Pulmonary artery endothelial cell (primary cell): ENCODE results near the gene IMMP2L. TPM values are rescaled to one million over a fixed set of nuclear protein-coding genes. Genes with fewer than 3 reads are reported as not detected.
"Not testable (repeated sequence)": the region's sequence is repeated elsewhere in the genome, so short reads cannot be mapped to it uniquely, and the experiment has no call there.

Experiments
- DNase-seq: peaks from one replicate; pipeline ENCODE4 v3.0.0-alpha.2; 2011; ENCODE audit warnings: low read depth, low spot score
- total RNA-seq: library from RNA; depleted of rRNA; stranded (reverse); fragments of >200 nt; gene quantifications from 2 replicates; pipeline ENCODE4 v1.2.3, GENCODE V29; 2014

The IMMP2L gene
- total RNA-seq, 1 donor from 2014 or later: 9.6 TPM

DNA sequence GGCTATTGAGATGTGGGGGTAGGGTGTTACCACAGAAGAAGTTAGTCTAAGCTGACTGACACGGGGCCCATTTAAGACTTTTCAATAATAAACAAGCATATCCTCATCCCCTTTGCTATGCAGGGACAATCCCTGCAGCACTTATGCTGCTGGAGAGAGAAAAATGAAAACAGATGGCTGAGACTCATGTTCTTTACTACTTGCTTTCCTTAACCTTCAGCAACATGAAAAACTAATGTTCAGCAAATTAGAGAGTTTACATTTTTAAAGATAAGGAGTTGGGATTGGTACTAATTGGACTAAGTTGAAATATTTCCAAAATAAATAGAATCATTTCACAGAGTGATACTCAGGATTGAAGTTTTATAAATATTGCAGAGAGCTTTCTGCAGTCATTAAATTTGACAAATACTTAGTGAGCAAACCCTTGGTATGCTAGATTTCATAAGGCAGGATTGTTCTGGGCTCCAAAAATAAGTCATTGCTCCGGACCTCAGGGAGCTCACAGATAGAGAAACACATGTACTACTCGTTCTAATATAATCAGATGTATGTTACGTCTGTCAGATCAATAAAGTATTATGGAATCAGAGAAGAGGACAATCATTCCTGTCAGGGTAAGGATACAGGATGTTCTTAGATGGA lies 618.5 kb downstream of the IMMP2L start:
- DNase-seq: no peak

DNA sequence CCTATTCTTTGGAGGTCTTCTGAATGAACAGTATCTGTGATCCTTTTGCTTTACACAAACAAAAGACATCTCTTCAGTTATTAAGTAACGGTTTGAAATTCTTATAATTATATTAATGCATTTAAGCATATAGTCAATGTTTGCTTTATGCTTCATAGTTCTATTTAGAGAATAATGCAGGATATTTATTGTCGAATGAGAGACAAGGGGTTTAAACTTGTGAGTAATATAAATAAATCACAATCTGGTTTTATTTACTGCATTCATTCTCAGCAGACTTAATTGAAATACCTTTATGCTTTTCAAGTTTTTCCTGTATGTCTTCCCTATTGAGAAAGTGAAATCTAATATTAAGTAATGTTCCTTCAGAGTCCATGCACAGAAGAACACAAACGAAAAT lies 620.9 kb downstream of the IMMP2L start:
- DNase-seq: no peak

DNA sequence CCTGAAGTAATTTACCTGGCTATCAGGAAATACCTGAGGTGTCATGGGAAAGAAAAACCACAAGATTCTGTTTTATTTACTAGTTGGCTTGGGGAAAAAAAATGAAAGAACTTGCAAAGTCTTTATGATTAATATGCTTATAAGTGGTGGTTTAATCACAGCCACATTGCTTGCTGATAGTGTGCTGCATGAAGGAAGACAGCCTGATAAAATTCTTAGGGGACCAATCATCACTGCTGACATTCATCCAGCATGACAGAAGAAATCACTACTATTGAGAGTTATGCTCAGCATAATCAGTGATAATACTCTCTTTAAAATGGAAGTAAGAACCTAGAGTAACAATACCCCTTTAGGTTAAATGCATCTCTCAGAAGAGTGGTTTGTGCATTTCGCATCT lies 621.5 kb downstream of the IMMP2L start:
- no peak for DNase-seq

DNA sequence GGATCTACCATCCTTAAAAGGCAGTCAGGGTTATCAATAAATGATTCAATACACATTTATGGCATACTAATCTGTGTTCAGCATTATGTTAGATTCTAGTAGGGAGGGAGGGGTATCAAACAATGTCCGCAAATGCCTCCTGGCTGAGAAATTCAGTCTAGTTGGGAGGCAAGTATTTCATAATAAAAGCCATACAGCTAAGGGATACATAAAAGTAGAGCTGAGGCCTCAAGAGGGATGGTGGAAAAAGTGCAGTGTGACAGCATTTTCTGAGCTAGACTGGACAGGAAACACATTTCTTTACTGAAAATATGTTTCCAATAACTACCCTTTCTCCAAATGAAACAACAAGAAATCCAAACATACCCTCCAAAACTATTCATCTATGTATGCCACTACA lies 624.1 kb downstream of the IMMP2L start:
- DNase-seq: no peak

DNA sequence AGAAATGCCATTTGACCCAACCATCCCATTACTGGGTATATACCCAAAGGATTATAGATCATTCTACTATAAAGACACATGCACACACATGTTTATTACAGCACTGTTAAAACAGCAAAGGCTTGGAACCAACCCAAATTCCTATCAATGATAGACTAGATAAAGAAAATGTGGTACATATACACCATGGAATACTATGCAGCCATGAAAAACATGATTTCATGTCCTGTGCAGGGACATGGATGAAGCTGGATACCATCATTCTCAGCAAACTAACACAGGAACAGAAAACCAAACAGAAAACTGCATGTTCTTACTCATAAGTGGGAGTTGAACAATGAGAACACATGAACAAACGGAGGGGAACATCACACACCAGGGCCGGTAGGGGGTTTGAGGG lies 625.6 kb downstream of the IMMP2L start:
- not testable (repeated sequence) for DNase-seq

DNA sequence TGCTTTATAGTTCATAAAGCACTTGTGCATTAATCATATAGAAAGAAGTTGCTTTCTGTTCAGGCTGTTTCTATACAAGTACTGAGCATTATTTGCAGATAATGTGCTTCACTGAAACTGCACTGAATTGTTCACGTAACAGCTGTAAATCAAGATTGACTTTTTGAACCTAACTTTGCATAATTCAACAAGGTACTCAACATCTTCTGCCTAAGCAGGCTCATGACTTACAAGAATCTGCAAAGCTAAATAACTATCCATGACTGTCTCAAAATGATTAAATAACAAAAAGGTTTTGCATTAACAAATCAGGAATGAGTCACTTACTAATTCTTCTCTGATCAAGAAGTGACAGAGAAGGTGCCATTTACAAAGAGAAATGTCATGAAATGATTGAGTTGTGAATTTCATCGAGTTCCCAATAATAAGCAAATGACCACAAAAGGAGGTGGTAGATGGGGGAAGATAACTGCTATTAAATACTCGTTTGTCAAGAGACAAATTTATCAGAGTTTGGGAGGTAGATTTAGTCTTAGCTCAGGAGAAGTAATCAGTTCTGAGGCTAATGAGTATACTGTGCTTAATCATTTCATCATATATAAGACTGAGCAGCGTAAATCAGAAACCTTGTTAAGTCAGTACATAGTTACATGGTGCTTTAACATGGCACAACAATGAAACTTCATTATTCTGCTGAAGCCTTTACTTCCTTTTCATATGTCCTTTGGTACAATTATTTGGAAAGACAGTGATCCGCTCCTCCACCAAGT lies 632.6 kb downstream of the IMMP2L start:
- no peak for DNase-seq

DNA sequence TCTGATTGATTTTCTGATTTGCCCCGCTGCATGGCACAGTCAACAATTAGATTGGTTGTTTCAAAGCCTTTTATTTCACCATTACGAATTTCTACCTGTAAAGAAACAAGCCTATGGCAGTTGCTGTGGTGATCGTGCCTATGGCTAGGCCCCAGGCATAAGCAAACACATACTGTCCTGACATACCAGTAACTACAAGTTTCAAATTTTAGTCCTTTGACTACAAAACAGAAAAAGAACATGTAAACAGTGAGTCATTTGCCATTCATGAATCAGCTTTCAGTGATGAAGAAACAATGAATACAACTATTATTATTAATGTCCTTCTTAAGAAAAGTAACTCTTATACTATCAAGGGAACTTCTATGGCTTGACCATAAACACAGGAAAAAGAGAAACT lies 639.4 kb downstream of the IMMP2L start:
- peak; percentile 36 for DNase-seq

DNA sequence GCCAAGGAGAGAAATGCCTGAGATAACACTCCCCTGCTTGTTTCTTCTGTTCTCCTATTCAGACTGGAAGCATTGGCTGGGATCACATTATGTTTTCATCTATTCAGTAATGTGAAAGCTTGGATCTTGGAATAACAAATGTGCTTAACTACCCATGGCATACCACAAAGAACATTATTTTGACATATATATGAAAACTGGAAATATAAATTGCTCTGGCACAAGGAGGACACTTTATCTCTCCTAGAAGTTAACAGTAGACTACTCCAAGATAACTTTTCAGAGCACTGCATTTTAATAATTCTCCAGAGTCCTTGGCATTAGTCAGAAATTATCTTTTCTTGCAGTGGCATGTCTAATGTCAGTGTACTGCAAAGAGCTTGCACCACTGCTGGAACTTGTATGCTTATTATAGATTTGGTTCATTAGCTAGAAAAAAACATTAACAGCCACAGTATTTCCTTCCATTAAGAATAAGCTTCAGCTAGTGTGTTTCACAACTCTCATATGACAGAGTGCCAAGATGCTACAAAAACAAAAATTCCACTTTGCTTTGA lies 640.6 kb downstream of the IMMP2L start:
- no peak for DNase-seq

DNA sequence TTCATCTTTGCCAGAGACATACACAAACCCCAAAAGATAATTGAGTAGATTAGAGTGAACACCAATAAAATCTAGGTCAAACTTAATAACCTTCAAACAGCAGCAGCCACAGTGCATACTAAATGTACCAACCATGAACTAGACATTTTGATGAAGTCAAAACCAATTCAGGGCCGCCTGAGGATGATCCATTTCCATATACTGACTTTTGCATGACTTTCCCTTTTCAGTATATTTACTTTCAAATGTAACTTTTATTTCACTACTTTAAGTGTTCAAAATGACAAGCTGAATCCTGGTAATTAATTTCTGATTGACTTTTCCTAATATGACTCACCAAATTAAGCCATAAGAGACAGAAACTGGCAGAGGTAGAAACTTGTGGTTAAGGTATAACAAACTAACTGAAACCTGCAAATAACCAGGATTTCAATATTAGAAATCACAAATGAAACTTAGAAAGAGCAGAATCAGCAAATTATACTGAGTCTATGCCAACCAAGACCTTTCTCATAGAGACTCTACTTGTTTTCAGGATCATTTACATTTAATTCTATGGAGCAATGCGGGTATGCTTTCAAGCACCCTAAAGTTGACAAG lies 643.2 kb downstream of the IMMP2L start:
- DNase-seq: no peak

DNA sequence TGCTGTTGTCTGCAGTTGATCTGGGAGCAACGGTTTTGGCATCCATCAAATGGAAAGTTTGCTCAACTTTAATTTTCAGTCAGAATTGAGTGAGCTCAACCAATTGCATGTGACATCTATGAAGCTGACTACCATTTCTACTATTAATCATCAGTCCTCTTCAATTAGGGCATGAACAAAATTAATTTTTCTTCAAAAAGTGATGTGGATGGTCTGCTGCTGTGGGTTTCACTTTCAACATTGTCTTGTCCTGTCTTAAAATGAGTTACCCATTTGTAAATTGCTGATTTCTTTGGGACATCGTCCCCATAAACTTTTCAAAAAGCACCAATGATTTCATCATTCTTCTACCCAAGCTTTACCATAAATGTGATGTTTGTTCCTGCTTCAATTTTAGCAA lies 648.0 kb downstream of the IMMP2L start:
- DNase-seq: no peak

DNA sequence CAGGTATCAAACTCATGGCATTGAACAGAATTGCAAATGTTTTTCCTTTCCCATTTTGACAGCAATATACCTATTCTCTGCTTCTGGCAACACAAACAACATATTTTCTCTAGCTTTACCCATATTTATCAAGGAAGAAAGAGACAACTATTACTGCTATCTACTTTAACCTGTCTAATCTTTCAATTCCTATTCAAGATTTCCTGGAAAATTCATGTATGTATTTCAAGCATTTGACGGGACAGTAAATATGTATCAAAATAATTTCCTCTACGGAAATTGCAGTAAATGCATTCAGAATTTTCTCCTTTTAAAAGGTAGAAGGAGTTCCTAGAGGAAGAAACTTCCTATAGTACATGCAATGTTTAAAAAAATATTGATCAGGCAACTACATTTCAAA lies 650.7 kb downstream of the IMMP2L start:
- DNase-seq: no peak

DNA sequence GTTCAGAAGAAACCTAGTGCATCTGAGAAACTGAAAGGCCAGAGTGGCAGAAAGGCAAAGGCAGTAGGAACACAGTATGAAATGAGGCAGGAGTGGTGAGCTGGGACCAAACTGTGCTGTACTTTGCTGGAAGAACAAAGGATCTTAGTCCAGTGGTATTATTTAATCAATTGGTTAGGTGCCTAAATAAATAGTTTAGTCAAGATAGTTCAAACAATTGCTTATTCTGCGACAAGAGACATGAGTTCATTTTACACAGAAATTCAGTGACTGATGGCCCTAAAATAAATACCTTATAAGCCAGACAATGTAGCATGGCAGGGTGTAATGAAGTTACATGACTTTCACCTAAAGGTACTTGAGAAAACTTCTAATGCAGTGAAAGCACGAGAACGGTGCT lies 653.2 kb downstream of the IMMP2L start:
- DNase-seq: no peak

DNA sequence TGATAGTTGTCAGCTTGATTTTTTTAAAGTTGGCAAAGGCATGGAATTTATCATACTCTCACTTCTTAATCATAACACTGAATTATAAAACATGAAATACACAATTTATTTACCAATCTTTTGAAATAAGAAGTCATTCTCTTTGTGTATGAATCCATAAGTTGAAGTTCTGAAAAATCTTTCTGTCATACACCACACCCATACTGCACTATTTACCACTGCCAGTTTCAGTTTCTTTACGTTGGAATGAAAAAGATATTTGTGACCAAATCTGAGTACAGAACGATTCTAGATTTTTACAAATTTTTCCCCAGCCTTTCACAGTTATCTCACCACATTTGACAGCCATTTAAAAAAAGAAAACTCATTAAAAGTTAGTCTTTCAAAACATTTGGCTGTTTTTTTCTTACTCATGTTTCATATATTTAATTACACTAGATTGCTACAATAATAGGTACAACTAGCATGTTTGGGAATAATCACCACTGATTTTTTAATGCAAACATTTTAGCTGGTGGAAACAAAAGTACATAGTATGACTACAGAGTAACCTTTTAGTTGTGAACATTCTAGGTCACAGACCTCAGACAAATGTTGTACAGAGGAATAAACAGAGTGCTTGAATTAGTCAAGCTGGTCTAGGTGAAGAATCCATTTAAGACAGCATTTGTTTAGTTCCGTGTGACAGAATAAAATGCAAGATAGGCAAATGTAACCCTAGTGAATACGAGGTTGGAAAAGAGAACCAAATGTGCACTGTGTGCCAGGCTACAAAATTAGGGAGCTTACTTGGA lies 656.3 kb downstream of the IMMP2L start:
- no peak for DNase-seq

DNA sequence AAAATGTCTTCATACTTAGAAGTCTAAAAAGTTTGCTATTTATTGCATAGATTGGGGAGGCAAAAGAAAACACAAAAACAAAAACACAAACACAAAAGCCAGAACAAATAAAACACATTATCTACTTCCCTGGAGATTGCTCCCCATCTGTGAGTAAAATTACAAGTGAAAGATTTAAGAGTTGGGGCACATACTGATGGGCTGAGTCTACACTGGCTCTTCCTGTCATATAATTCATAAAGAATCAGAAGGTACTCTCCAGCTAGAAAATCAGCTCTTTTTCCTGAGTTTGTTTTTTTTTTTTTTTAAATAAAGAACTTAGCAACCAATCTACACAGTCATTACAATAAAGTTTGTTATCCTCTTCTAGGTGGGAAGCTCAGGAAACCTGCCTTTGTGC lies 663.8 kb downstream of the IMMP2L start:
- no peak for DNase-seq

DNA sequence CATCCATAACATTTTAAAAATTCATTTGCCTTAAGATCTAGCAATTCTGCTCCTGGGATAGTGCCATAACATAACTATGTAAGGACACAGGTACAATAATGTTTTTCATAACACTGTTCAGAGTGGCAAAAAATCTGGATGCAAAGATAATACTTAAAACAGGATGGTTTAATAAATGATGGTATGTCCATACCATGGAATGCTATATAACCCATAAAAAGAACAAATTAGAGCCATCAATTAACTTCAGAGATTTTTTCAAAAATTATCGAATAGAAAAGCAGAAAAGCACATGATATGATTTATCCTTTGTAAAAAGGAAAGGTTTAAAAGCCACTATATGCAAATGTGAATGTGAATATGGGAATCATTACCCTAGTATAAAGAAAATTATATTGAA lies 664.8 kb downstream of the IMMP2L start:
- DNase-seq: no peak

DNA sequence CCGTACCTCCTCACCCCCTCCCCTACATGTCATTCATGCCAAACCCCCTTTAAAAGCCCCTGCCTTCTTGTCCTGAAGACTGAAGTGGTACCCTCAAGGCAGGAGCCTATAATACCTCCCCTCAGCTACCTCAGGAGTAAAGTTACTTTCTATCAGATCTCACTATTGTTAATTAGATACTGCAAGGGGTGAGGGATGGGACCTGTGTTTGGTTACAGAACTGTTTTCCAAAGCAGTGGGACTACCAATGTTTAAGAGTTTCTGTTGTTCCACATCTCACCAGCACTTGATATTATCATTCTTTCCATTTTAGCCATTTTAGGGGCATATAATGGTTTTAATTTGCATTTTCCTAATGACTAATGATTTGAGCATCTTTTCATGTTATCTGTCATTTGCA lies 668.2 kb downstream of the IMMP2L start:
- DNase-seq: no peak

DNA sequence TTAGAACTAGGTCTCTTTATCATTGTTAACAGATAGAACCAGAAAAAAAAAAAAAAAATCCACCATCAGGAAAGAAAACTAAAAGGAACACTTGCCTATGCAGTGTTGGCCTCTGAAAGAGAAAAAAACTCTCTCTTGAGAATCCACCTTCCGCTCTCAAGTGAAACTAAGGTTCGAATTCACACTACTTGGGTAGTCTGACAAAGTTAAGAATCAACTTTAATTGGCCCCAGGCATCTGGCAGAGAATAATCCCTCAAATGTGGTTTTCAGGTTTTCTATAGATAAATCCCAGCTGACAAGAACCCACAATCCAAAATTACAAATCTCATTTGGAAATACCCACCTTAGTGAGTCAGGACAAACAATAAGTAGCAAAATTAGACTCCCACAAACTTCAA lies 671.1 kb downstream of the IMMP2L start:
- no peak for DNase-seq

DNA sequence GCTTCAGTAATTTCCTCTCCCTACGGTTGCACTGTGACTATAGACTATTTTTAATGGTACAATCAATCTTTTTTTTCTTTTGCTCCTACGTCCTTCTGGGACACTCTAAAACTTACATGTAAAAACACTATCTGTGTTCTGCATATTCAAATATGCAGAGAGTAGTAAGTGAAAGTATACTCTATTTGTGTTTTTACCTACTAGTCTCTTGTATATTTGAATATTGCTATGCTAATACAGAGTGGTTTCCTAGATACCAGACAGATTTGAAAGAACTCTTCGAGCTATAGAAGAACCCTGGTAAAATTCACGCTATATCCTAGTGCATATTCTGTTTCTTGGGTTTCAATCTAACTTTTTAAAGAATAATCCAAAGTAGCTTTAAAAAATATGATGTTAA lies 672.2 kb downstream of the IMMP2L start:
- DNase-seq: no peak

DNA sequence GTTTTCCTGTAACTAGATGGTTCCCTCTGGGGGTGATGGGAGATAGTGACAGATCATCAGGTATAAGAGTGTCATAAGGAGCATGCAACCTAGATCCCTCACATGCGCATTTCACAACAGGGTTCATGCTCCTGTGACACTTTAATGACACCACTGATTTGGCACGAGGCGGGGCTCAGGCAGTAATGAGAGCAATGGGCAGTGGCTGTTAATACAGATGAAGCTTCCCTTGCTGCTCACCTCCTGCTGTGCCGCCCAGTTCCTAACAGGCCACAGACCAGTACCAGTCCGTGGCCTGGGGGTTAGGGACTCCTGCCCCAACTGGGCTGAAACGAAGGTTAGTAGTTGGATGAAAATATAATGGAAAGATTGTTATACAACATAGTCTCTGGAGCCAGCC lies 673.0 kb downstream of the IMMP2L start:
- DNase-seq: no peak

DNA sequence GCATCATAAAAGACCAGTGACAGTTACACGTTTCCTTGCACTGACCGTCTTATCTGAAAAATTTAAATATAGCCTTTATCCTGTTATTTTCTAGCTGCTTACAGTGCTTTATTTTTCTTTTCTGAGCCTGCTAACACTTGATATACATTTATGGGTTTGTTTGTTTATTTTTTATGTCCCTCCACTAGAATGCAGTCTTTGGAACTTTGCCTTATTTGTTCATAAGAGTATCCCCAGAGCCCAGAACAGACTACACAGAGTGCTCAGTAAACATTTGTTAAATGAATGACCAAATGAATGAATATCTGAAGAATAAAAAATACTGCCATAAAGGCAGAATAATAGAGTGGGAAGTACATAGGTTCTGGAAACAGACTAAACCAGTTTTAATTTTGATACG lies 673.7 kb downstream of the IMMP2L start:
- DNase-seq: no peak

DNA sequence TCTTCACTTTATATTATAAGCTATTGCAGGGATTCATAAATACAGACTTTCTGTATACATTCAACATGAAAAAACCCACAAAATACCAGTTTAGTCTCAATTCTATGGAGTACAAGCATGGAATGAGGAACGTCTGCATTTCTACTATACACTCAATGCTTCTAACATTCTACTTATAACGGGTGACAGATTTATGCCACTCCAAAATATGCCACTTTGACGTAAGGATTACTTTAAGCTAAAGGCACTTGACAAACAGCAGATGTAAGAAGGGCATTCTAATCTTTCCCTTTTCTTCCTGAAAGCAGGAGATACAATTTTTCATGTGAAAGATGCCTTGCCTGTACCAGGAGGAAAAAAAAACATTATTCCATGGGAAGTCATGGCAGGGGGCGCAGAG lies 676.8 kb downstream of the IMMP2L start:
- DNase-seq: no peak

DNA sequence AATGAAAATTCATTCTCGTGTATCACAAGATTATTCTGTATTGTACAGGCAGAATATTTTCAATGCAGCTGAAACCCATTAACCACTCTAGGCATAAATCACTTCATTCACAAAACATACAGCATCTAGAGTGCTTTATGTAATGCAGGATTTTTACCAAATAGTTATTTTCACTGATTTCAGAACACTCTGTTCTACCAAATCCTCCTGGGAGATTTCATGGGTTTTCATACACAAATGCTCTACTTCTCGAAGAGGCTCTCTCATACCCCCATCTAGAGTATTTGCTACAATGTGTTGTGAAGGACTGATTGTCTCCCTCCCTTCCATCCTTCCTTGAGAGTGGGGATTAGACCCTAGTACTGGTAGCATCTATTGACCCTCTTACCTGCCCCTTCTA lies 680.6 kb downstream of the IMMP2L start:
- no peak for DNase-seq
